CD8-positive, alpha-beta memory T cell (primary cell): ENCODE results near the gene GOLGA8J. TPM values are rescaled to one million over a fixed set of nuclear protein-coding genes. Genes with fewer than 3 reads are reported as not detected.
"Not testable (repeated sequence)": the region's sequence is repeated elsewhere in the genome, so short reads cannot be mapped to it uniquely, and the experiment has no call there.

ENCODE experiments used
- CTCF ChIA-PET: fragments of 350-600 bp; sonication (Branson Sonifier 250); formaldehyde crosslinking; loops from one replicate; lab custom pipeline; 2021; ENCODE audit warnings: antibody characterized with exemption; lab: Charles Lee
- POLR2A ChIA-PET: fragments of 350-600 bp; sonication (Branson Sonifier 250); formaldehyde crosslinking; loops from one replicate; lab custom pipeline; 2021; ENCODE audit warnings: antibody characterized with exemption; lab: Charles Lee
- DNase-seq, 5 donors: peaks; one replicate each; pipeline versions ENCODE4 v3.0.0 to v3.0.0-alpha.2; 2020 to 2022; ENCODE audit warnings: mixed read lengths in 1 of 5
- H3K27ac ChIP-seq: one replicate; pipeline ENCODE4 v1.7.0; 2013; ENCODE audit warnings: low read depth, mild to moderate bottlenecking, low read length, moderate library complexity
- H3K27me3 ChIP-seq: 2 replicates; pipeline ENCODE4 v1.7.0; 2013; ENCODE audit warnings: low read length, mild to moderate bottlenecking; ENCODE audit not compliant: insufficient read depth, poor library complexity, severe bottlenecking
- H3K36me3 ChIP-seq: 2 replicates; pipeline ENCODE4 v1.7.0; 2013; ENCODE audit warnings: mild to moderate bottlenecking, low read length, moderate library complexity; ENCODE audit not compliant: insufficient read depth
- H3K4me1 ChIP-seq: 2 replicates; pipeline ENCODE4 v1.7.0; 2013; ENCODE audit warnings: mild to moderate bottlenecking, low read length, moderate library complexity; ENCODE audit not compliant: insufficient read depth
- H3K4me3 ChIP-seq: 2 replicates; pipeline ENCODE4 v1.7.0; 2013; ENCODE audit warnings: mild to moderate bottlenecking, low read length
- H3K9me3 ChIP-seq: 2 replicates; pipeline ENCODE4 v1.7.0; 2013; ENCODE audit warnings: mild to moderate bottlenecking, low read length
- H3K27ac Mint-ChIP-seq, 8 donors: one replicate each; pipeline ENCODE4 v1.8.0; 2020 to 2021; ENCODE audit warnings: mixed read lengths in 8 of 8, mild to moderate bottlenecking in 6 of 8, inconsistent platforms in 3 of 8, moderate library complexity in 3 of 8
- H3K27me3 Mint-ChIP-seq, 2 donors: one replicate each; pipeline ENCODE4 v1.8.0; 2020 to 2021; ENCODE audit warnings: mixed read lengths in 2 of 2, mild to moderate bottlenecking in 1 of 2, moderate library complexity in 1 of 2
- H3K36me3 Mint-ChIP-seq, 3 donors: one replicate each; pipeline ENCODE4 v1.8.0; 2020 to 2021; ENCODE audit warnings: mixed read lengths in 3 of 3, inconsistent platforms in 1 of 3, mild to moderate bottlenecking in 1 of 3
- H3K4me1 Mint-ChIP-seq, 3 donors: one replicate each; pipeline ENCODE4 v1.8.0; 2020 to 2021; ENCODE audit warnings: mixed read lengths in 3 of 3, inconsistent platforms in 1 of 3, mild to moderate bottlenecking in 1 of 3
- H3K4me3 Mint-ChIP-seq, 7 donors: one replicate each; pipeline ENCODE4 v1.8.0; 2020 to 2021; ENCODE audit warnings: mixed read lengths in 7 of 7, mild to moderate bottlenecking in 6 of 7, moderate library complexity in 4 of 7, inconsistent platforms in 2 of 7
- H3K9me3 Mint-ChIP-seq, 5 donors: one replicate each; pipeline ENCODE4 v1.8.0; 2020 to 2022; ENCODE audit warnings: mixed read lengths in 5 of 5, mild to moderate bottlenecking in 3 of 5, moderate library complexity in 2 of 5, inconsistent platforms in 1 of 5
- polyA plus RNA-seq: library from polyadenylated mRNA; unstranded; fragments of 300-500 nt; fragmentation: Illumina TruSeq; gene quantifications from one replicate; pipeline ENCODE4 v1.2.3, GENCODE V29; 2021
- total RNA-seq, 2 experiments: library from RNA; stranded (reverse); gene quantifications; one replicate each; pipeline ENCODE4 v1.2.3, GENCODE V29; 2021

The GOLGA8J gene
- total and polyA plus RNA-seq, 3 experiments from 2014 or later = 0.11 TPM; not detected in 2

GRCh38 chr15:30103941-30104507 is 21.3 kb downstream of the GOLGA8J start:
- H3K27ac Mint-ChIP-seq, H3K4me3 Mint-ChIP-seq, H3K9me3 ChIP-seq, H3K9me3 Mint-ChIP-seq, H3K36me3 Mint-ChIP-seq, H3K27ac ChIP-seq, H3K27me3 Mint-ChIP-seq, H3K4me3 ChIP-seq, CTCF ChIA-PET, POLR2A ChIA-PET, H3K4me1 Mint-ChIP-seq, H3K36me3 ChIP-seq, H3K4me1 ChIP-seq, H3K27me3 ChIP-seq, DNase-seq: not testable (repeated sequence)

GRCh38 chr15:30110591-30110990 is 27.8 kb downstream of the GOLGA8J start:
- H3K27ac Mint-ChIP-seq, CTCF ChIA-PET, H3K4me1 Mint-ChIP-seq, H3K36me3 Mint-ChIP-seq, H3K27me3 ChIP-seq, DNase-seq, H3K27ac ChIP-seq, H3K9me3 ChIP-seq, H3K4me3 ChIP-seq, H3K4me1 ChIP-seq, H3K36me3 ChIP-seq, H3K9me3 Mint-ChIP-seq, H3K27me3 Mint-ChIP-seq, H3K4me3 Mint-ChIP-seq, POLR2A ChIA-PET: not testable (repeated sequence)

- H3K27ac ChIP-seq, POLR2A ChIA-PET, H3K9me3 ChIP-seq, H3K27me3 ChIP-seq, H3K9me3 Mint-ChIP-seq, H3K4me3 ChIP-seq, H3K4me1 Mint-ChIP-seq, H3K4me3 Mint-ChIP-seq, H3K27ac Mint-ChIP-seq, H3K4me1 ChIP-seq, H3K27me3 Mint-ChIP-seq, H3K36me3 Mint-ChIP-seq, H3K36me3 ChIP-seq, CTCF ChIA-PET: not testable (repeated sequence)
- peak in 1 of 5 donors; percentile 15 for DNase-seq
These were observed 47.3 kb downstream of the GOLGA8J start for GRCh38 chr15:30130066-30130465.

GRCh38 chr15:30134751-30135150 is 52.0 kb downstream of the GOLGA8J start, which contains the start of gene GOLGA8T:
GOLGA8T (plus strand) TSS chr15:30135051; CDS start chr15:30135149, 98 bp downstream.
- H3K36me3 Mint-ChIP-seq, H3K27me3 ChIP-seq, DNase-seq, H3K4me1 Mint-ChIP-seq, H3K27ac ChIP-seq, H3K4me1 ChIP-seq, POLR2A ChIA-PET, H3K36me3 ChIP-seq, CTCF ChIA-PET, H3K4me3 ChIP-seq, H3K9me3 Mint-ChIP-seq, H3K9me3 ChIP-seq, H3K4me3 Mint-ChIP-seq, H3K27me3 Mint-ChIP-seq, H3K27ac Mint-ChIP-seq: not testable (repeated sequence)

Other genes starting within 250 kb of the GOLGA8J start
- gene GOLGA8T, start 52.1 kb downstream of the GOLGA8J start, total RNA-seq = not detected
- gene GOLGA8T, start 52.1 kb downstream of the GOLGA8J start, polyA plus RNA-seq = not detected